Medulla oblongata (tissue), 1 donor: ENCODE data around the gene MYZAP.

Experiments
- DNase-seq: peaks from one replicate; pipeline ENCODE4 v3.0.0-alpha.2; 2015; ENCODE audit errors: extremely low spot score

The MYZAP gene

DNA sequence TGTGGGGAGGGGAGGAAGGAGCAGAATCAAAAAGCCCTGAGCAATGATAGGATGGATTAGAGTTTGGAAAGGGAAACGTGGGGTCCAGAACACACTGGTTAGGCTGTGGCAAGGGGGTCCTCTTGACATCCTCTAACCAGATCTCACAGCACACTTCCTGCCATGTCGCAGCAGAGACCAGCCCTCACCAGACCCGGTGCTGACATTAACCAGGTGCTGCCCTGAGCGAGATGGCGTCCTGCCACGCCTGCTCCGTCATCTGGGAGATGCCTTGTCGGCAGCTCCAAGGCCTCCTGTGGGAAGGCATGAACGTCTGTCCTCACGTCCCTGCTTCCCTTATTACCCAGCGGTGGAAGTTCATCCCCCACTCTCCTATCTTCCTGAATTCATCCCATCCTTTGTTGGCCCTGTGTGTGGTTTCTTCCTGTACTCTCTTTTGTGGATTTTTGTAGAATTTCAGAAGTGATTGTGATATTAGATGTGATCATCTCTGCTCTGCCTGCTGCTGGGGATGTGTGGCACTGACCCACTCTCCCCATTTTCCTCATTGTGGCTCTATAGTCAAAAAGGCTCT is 29.4 kb upstream of the MYZAP start:
- DNase-seq, result no peak

DNA sequence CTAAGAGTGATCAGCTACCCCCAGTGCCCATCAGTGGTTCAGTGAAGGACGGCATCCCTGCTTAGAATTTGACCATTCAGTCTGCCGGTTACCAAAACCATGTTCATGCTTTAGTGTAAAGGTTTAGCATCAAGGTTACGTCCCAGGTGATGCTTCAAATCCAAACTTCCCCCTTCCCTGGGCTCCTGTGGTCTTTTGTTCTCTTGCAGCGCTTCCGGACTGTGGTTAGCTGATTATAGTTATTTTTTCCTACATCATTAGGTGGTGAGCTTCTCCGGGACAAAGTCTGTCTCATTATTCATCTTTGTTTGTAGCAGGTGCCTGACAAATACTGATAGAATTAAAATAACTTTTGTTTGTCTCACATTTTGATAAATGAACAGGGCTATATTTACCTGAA is 28.3 kb upstream of the MYZAP start:
- DNase-seq, result no peak

DNA sequence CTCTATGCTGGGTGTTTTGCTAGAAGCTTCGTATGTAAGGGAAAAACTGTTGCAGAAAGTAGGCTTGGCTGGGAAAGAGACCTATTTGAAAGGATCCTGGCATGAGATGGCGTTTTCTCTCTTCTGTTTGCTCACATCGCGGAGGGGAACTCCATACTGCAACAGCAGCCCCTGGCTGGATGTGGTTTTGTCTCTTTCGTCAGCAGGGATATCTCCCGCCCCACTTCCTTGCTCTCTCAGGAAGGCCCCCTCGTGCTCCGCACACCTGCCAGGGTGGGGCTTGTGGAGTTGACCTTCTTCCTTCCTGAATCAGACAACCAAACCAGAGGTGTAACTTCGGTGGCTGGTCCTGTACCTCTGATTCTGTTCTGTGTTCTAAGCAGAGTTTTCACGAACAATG is 26.4 kb upstream of the MYZAP start:
- no peak for DNase-seq

DNA sequence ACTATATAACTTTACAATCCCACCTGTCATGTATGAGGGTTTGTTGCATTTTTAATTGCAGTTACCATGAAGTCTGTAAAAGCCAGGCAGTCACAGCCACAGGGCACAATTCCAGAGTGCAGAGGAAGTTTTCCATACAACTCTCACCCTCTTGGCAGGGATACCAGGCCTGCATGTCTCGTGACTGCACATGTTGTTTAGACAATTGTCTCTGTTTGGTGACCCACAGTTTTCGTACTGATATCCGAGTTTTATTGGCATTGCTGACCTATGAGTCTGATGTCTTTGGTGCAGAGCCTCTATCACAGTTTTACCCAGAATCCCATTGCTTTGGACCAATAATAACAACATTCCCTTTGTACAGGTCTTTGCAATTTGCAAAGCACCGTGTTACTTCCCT is 24.9 kb upstream of the MYZAP start:
- no peak for DNase-seq

DNA sequence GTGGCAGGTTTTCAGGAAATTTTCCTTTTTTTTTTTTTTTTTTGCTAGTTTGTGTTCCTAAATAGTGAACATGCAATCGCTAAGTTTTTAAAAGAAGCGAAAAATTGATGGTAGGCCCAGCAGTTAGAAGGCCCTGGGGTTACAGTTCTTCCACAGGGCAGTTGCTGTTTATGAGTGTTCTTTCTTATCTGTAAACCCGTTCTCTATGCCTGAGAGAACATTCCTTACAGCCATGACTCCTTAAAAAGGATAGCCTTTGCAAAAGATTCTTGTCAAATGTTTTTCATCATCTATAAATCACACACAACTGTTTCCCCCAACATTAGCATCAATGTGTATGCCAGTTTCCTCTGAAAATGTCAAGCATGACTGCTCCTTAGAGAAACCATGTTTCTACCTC is 23.8 kb upstream of the MYZAP start:
- DNase-seq, result no peak

DNA sequence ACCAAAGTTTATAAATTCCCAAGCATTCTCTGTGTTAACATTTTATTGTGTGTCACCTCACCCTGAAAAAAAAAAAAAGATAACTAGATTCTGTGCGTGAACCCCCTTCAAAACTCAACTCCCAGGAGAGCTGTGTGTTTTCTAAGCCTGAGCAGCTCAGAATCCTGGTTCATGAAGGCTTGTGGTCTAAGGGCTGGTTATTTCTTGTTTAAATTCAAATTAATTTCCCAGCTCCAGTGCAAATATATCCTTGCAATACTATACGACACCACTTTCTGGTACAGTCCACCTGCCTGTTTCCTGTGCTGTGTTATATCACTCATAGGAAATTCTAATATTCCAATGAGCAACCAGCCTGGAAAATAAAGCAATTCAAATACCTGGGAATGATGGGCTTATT is 23.4 kb upstream of the MYZAP start:
- no peak for DNase-seq

DNA sequence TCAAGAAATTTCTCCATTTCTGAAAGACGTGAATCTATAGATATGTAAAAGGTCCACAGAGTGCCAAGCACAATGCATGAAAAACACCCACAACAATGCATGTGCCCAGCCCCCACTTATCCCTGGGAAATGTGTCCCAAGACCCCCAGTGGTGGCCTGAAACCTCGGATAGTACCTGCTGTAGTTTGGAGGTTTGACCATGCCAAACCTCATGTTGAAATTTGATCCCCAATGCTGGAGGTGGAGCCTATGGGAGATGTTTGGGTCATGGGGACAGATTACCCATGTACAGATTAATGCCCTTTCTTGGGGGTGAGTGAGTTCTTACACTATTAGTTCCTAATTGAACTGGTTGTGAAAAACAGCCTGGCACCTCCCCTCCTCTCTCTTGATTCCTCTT is 21.4 kb upstream of the MYZAP start:
- no peak for DNase-seq

DNA sequence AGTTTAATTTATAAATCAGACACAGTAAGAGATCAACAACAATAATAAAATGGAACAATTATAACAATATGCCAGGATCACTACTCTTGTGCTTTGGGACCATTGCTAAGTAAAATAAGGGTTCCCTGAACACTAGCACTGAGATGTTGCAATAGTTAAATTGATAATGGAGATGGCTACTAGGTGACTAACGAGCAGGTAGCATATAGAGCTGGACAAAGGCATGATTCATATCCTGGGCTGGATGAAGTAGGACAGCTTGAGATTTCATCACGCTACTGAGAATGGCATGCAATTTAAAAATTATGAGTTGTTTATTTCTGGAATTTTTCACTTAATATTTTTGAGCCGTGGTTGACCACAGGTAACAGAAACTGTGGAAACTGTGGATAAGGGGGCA is 20.7 kb upstream of the MYZAP start:
- DNase-seq, result no peak

DNA sequence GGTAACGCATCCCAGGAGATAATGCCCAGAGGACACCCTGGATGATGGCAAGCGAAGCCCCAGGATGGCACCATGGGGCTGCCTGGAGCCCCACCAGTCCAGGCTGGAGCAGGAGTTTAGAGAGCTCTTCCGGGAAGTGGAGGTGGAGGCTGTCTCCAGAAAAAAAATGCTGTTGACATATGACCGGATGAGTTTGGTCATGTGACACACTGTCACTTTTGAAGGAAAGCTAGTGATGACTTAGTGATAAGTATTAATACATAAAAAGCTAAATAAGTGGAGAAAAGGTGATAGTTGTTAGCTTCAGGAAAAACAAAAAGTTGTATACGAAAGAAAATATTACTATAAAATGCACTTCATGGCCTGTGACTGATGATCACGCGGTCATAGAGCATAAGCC is 20.0 kb upstream of the MYZAP start:
- no peak for DNase-seq

DNA sequence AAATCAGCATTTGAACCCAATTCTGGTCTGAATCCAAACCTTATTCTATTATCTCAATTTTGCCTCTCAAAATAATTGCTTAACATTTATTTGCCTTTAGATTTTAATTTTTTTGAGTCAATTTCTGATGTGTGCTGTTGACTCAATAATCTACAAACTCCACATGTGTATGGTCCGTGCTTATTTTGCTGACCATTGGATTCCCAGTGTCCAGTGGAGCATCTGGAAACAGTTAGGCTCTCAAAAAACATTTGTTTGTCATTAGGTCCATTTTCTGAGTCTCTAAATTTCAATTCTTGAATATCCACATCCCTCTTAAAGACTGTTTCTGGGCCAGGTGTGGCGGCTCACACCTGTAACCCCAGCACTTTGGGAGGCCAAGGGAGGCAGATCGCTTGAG is 19.2 kb upstream of the MYZAP start:
- DNase-seq, result no peak

DNA sequence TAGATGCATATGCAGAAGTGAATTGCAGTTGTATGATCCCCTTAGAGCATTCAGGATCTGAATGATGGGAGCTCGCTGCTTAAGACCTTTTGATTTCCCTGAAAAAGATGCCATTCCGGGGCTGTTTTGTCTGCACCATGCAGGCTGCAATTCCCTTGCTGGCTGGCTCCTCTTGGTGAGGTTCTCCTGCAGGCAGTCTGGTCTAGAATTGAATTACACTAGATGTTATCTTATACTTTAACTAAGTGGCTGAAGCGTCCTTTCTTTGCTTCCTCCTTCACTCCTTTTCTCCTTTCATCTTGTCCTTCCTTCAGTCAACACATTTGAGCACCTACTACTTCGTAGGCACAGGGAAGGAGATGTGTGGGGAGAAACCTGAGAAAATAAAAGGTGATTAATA is 18.6 kb upstream of the MYZAP start:
- no peak for DNase-seq

DNA sequence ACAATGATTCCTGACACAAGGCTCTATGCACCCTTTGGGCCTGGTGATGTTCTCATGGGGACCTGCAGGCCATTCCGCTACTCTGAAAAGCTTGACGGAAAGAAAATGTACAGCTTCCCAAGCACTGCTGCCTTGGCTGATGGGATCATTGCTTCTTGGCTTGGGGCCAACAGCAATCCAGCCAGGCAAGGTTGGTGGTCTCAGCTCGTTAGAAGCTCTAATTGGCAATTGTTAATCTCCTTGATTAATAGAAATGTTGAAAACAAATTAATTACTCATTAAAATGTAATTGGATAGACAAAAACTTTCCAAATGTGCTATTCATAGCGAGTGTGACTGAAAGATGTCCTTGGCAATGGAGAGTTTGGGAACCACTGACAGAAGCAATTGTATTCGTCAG is 16.3 kb upstream of the MYZAP start:
- no peak for DNase-seq

DNA sequence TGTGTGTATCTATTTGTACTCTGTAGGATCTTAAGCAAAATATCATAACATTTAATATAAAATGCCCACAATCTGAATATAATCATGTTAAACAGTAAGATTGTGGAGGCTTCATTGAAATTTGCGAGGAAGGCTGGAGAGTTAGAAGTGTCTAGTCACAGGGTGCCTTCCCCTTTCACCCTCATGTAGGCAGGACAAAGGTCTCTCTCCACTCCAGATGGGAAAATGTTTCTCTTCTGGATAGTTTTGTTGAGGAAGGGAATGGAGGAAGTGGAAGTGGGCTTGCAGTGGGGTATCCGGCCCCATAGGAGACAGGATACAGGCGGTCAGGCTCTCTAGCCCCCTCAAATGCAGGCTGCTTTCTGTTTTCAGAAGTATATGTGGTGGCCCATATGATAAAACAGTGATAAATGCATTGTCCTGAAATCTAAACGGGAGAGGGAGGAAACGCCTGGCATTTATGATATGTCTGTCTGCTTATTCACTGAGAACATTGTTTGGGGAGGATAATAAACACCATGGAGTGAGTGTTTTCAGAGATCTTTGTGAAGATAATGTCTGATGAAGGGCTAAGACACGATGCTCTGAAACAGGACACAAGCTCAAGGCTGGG is 13.3 kb upstream of the MYZAP start:
- DNase-seq, result no peak

DNA sequence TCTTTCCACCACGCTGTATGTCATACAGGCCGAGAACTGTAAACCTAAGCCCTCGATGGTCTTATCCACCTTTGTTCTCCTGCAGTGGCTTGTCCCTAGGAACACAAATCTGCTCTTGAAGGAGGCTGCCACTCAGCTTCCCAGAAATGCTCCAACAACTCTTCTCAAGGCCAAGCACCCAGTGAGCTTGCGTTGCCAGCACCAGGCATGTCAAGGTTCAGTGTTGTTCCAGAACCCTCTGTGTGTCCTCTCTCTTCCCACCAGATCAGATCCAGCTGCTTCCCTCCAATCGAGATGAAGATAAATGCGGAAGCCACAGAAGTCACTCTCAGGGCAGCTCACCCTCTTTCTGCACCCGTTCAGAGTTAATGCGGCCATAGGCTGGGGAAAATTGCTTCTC is 11.3 kb upstream of the MYZAP start:
- DNase-seq, result no peak

DNA sequence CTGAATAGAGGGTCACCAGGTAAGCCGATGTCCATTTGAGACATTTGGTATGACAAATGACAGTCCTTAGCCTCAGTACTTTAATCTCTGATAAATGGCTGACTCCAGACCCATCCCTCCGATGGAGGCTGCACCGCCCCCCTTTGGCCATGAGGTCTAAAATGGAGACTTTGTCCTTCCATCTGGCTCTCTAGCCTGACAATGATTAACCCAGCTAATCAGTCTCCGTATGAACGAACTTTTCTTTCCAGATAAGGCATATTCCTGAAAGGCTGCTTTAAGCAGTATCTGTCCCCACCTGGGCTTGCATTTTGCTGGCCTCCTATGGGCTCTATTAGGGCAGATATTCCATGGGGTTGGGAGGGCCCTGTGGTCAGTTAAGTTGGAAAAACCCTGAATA is 10.8 kb upstream of the MYZAP start:
- no peak for DNase-seq

DNA sequence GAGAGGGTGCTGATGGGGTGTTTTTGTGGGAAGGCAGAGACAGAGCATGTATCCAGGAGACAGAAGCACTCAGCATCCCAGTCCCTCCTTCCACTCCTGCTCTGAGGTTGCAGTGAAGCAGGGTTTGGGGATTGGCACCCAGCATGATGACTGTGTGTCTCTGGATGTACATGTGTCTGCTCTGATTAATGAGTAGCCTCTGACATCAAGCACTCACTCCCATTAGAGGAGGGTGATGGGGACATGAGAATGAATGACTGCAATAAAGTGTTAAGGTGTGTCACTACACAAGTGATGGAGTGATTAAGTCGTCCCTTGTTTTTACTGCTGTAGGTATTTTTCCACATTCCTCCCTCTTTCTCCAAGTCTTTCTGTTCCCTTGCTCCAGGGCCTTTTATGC is 9.6 kb upstream of the MYZAP start:
- no peak for DNase-seq

DNA sequence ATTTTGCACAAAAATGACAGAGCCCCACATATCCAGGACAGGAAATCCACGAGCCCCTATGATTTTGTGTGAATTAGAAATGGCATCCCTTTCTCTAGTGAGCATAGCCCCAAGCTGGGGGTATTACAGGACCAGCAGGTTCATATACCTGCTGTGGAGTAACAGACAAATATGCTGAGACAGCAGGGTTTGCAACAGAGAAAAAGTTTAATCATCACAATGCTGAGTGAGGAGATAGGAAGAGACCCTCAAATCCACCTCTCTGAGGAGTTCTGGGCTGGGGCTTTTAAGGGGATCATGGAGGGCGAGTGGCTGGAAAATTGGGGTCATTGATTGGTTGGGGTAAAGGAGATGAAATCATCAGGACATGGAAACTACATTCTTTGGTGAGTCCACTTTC is 8.4 kb upstream of the MYZAP start:
- DNase-seq, result no peak

DNA sequence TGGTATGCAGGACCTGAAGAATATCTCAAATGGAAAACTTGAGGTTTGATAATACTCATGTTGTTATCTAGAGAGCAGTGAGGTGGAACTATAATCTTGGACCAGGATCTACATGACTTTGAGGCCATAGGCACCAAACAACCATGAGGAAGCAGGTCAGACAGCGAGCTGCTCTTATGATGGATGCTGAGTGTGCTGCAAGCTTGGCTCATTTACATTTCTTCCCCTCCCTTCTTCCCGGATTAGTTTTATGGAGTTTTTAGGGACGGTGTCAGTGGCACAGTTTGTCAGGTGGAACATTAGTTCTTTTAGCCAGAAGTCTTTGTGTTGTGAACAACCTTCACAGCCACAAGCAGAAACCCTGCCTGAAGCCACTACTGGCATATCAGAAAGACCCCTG is 8.0 kb upstream of the MYZAP start:
- DNase-seq, result no peak

DNA sequence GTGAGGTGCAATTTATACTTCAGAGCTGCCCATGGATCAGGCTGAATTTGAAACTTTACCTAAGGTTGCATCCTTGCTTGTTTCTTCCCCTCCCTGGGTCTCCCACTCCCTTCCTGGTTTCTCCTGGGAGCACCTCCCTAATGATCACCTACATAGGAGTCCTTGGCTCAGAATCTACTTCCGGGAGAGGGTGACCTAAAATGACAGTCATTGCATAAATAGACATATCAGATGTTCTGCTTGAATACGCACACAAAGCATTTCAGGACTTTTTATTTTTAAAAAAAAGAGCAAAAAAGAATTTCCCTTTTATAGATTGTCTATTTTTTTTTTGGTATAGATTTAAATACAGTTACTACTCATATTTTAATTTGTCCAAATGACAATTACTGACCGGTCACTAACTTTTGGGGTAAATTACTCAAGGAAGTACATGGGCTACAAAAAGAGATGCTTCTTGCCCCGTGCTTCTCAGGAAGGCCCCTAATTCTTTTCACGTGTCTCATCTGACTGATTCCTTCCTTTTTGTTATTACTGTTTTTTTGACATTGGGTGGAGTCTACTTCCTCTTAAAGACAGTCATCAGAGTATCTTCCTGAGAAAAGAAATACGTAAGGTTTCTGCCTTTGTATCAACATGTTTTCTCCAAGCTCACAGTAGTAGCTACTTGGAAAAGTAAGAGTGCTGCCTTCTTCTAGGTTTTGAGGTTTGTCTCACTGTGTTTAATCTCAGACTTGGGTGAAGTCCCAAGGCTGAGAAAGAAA is 4.9 kb upstream of the MYZAP start:
- no peak for DNase-seq

DNA sequence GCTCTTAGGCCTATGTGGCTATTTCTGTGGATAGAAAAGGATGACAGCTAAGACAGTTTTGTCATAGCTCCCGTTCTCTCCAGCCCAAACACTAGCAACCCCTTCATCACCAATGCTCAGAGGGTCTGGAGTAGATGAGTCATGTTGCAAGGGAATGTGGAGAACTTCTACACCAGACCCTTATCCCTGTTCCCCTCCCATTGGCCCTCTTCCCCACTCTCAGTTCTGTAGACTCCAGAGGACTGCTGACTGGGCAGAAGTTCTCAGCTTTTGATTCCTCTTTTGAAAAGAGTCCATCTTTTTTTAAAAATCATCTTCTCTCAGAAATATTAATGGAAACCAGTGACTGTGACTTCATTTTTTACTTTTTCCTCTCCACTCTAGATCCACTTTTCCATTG is 2.4 kb upstream of the MYZAP start:
- DNase-seq, result peak; percentile 49

DNA sequence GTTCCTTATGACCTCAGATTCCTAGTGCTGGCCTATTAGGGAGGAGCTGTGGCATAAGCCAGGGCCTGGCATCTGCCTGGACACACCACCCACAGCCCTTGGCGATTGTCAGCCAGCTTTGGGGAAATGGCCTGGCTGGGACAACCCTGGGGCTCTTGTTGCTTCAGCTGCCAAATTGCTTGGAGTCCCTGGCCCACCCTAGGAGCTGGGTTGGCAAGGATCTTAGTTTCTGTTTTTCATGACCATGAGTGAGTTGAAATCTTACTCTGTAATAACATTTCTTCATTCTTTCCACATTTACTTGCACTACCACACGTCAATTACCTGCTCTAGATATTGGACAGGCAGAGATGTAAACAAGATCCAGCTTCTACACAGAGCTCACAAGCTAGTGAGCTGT is 1.9 kb upstream of the MYZAP start:
- DNase-seq, result peak; percentile 10

DNA sequence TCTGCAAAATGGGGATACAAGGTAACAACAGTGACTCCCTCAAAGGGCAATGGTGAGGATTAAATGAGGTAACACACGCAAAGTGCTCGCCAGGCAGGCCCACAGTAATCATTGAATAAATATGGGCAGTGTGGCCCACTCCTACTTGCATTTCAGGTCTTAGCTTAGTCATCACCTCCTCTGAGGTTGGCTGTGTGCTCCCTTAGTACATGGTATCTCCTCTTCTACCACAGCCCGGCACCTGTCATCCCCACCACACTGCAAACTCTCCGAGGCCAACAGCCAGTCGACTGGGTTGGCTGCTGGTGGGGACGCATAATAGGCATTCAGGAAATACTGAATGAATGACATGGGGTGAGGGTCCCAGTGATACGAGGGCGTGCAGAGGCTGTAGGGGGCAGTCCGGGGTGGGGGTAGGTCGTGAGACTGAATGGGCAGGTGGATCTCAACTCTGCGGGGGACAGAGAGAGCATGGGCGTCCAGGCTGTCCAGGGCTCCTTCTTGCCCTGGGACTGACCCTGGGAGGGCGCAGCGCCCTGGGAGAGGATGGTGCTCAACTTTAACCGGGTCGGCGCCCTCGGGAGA is 375 bp upstream of the MYZAP start:
- no peak for DNase-seq

DNA sequence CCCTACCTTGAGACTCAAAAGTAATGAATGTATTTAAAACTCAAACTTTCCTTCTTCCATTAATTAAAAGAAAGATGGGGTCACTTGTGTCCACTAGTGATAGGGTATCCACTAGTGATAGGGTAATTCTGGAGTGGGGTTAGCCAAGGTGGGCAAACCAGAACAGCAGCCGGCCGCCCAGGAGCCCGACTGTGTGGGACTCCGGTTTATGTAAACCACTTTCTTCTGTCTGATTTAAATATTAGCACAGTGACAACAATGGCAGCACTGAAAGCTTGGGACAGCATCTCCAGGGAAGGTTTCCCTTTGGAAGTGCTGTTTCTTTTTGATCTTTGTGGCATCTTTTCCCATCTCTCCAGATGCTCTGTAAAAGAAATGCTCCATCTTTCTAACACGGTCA is 722 bp downstream of the MYZAP start:
- DNase-seq, result no peak
